BJ (cell line): Measurements from ENCODE around the gene NCF2. TPM values are rescaled to one million over a fixed set of nuclear protein-coding genes. Genes with fewer than 3 reads are reported as not detected.

Experiments used
- CTCF ChIA-PET: fragments of 350-600 bp; formaldehyde crosslinking; extraction: SDS; loops from one replicate; lab custom pipeline; 2021; ENCODE audit warnings: antibody characterized with exemption, inconsistent platforms; lab: Yijun Ruan, JAX
- POLR2A ChIA-PET: fragments of 300-600 bp; sonication (Branson Sonifier 250); formaldehyde crosslinking; extraction: SDS; loops from one replicate; lab custom pipeline; 2021; ENCODE audit warnings: antibody characterized with exemption; lab: Charles Lee
- DNase-seq: peaks from one replicate; pipeline ENCODE4 v3.0.0-alpha.2; 2011; ENCODE audit warnings: low read depth
- H3K27me3 ChIP-seq: 2 replicates; pipeline ENCODE4 v1.6.0; 2011; ENCODE audit warnings: low read length; ENCODE audit not compliant: control insufficient read depth, insufficient read depth
- H3K36me3 ChIP-seq: 2 replicates; pipeline ENCODE4 v1.5.1; 2011; ENCODE audit warnings: low read length; ENCODE audit not compliant: control insufficient read depth, insufficient read depth
- H3K4me3 ChIP-seq: 2 replicates; pipeline ENCODE4 v1.5.1; 2011; ENCODE audit warnings: low read depth, mild to moderate bottlenecking, control low read depth, low read length
- CTCF ChIP-seq: IDR thresholded peaks from 2 replicates; pipeline ENCODE4 v1.5.1; 2011; ENCODE audit warnings: low read depth, mild to moderate bottlenecking, control low read depth, inconsistent platforms, low read length, moderate library complexity; ENCODE audit not compliant: insufficient read depth
- polyA plus RNA-seq: library from polyadenylated mRNA; depleted of rRNA; stranded (reverse); fragments of >200 nt; gene quantifications from 2 replicates; pipeline ENCODE4 v1.2.3, GENCODE V29; 2011

NCF2 gene
- polyA plus RNA-seq, 1 experiment = 2.0 TPM

- TF ChIP-seq CTCF = no peak
- ChIA-PET POLR2A (no interaction called here), CTCF (interaction anchor here (1.0 kb wide), 1 partner anchor 9 kb away, joined by 3 read pairs; no protein-coding TSS in a partner anchor)
- no peaks in the 10 kb centered on the region for H3K27me3 ChIP-seq
- no peaks in the 10 kb centered on the region for H3K36me3 ChIP-seq
- DNase-seq = no peak
- H3K4me3 ChIP-seq = no peak overlapping the region
These were observed 9.9 kb upstream of the NCF2 start for GRCh38 chr1:183600136-183600535.

- no peak for DNase-seq
- Histone ChIP-seq H3K36me3 (no peaks in the 10 kb centered on the region), H3K4me3 (no peak overlapping the region), H3K27me3 (no peaks in the 10 kb centered on the region; the same call in 1 of the 2 replicates)
- TF ChIP-seq CTCF = no peak
- POLR2A ChIA-PET = no interaction called here
- CTCF ChIA-PET = no interaction called here
These were observed 8.1 kb upstream of the NCF2 start for GRCh38 chr1:183598386-183598785.

GRCh38 chr1:183597656-183598347, 7.5 kb upstream of the NCF2 start:
- no peaks in the 10 kb centered on the region; the same call in 1 of the 2 replicates for H3K27me3 ChIP-seq
- ChIA-PET POLR2A (no interaction called here), CTCF (no interaction called here)
- H3K36me3 ChIP-seq = no peaks in the 10 kb centered on the region
- TF ChIP-seq CTCF = no peak
- no peak overlapping the region for H3K4me3 ChIP-seq
- no peak for DNase-seq

GRCh38 chr1:183596500-183596899, 6.2 kb upstream of the NCF2 start:
- CTCF ChIA-PET = no interaction called here
- H3K36me3 ChIP-seq = no peaks in the 10 kb centered on the region
- H3K4me3 ChIP-seq = no peak overlapping the region
- no peak for TF ChIP-seq CTCF
- H3K27me3 ChIP-seq = no peaks in the 10 kb centered on the region; the same call in 1 of the 2 replicates
- POLR2A ChIA-PET = no interaction called here
- no peak for DNase-seq

GRCh38 chr1:183595537-183595936, 5.3 kb upstream of the NCF2 start:
- H3K27me3 ChIP-seq = no peaks in the 10 kb centered on the region; the same call in 1 of the 2 replicates
- TF ChIP-seq CTCF = no peak
- H3K36me3 ChIP-seq = no peaks in the 10 kb centered on the region
- no peak for DNase-seq
- POLR2A ChIA-PET = no interaction called here
- CTCF ChIA-PET = no interaction called here
- no peak overlapping the region for H3K4me3 ChIP-seq
